ENCODE data around the gene RAB38.

- TF ChIP-seq CTCF (IDR thresholded peaks at IDR 0.05) (no peak), POLR2A (IDR thresholded peaks at IDR 0.05) (no peak)
Measured at GRCh38 chr11:88104408-88104807, 70.8 kb downstream of the RAB38 start.
